GM23338 (cell line): ENCODE results near the gene GRID2IP.

Experiments
- CTCF ChIP-seq, 2 experiments: fragments of 200-600 bp in 1 of 2; sonication (generic) in 1 of 2; conservative IDR thresholded peaks; 2 replicates each; pipeline versions ENCODE4 v1.5.1 to v1.6.1; 2016 to 2017; ENCODE audit warnings: antibody characterized with exemption in 2 of 2, low read depth in 2 of 2, mild to moderate bottlenecking in 2 of 2, moderate library complexity in 1 of 2
- EZH2 ChIP-seq: fragments of 200-600 bp; sonication (generic); IDR thresholded peaks from one replicate; pipeline ENCODE4 v1.8.0; 2017; ENCODE audit warnings: antibody characterized with exemption, mild to moderate bottlenecking, low read depth; ENCODE audit not compliant: unreplicated experiment
- POLR2AphosphoS5 ChIP-seq: IDR thresholded peaks from 2 replicates; pipeline ENCODE4 v1.6.1; 2016; ENCODE audit warnings: antibody characterized with exemption, low read depth

GRCh38 chr7:6475433-6476186 is 75.7 kb downstream of the GRID2IP start:
- TF ChIP-seq CTCF (conservative IDR thresholded peaks at IDR 0.05; ENCODE audit: low read depth in 2 of 2) (no peak), EZH2 (no peak), POLR2AphosphoS5 (no peak)
